ENCODE measurements around the gene CLDND1. TPM values are rescaled to one million over a fixed set of nuclear protein-coding genes. Genes with fewer than 3 reads are reported as not detected.

CLDND1 gene
- total RNA-seq, 4 donors from 2014 or later = 60.2 to 113 (median 96.7) TPM

DNA sequence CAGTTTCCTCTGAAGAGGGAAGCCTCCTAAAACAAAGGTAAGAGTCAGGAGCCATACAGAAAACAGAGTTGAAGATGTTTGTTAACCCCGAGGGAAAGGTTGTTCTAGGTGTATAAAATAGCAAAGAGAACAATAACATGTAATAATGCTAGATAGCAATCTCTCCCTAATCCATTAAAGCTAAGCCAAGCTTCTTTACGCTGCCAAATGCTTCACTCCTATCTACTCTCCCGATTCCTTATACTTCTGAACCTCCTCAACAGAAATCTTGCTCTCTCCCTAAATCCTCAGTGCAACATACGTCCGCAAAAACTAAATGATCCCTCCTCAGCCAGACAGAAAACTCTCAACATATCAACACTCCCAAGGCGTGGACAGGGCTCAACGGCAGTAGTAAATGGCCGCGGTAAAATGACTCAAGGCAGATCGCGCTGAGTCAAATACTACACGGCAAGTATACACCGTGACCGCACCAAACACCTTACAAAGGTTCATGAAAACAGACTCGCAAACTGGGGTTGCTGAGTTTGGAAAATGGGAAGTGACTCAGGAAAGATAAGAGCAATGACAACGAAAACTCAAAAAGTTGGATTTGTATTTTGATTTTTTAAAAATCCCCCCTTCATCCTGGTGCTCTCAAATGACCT, 682 bp downstream of the CLDND1 start:
- DNase-seq = peak in 2 of 3 donors; percentile 52 to 79
- Histone ChIP-seq H3K27me3 (no peaks in the 10 kb centered on the region), H3K36me3 (peaks cover 0 to 34% (median 0%) of the 10 kb centered on the region in 3 donors), H3K4me3 (peak overlapping the region; percentile 73 to 92 (median 79)), H3K9me3 (no peaks in the 10 kb centered on the region), H3K27ac (peak overlapping the region; percentile 93 to 97 (median 96)), H3K4me1 (peaks cover 0 to 12% (median 5%) of the 10 kb centered on the region in 4 donors)
- TF ChIP-seq POLR2A (IDR thresholded peaks at IDR 0.05) = no peak
- TF ChIP-seq, protein P1, sequence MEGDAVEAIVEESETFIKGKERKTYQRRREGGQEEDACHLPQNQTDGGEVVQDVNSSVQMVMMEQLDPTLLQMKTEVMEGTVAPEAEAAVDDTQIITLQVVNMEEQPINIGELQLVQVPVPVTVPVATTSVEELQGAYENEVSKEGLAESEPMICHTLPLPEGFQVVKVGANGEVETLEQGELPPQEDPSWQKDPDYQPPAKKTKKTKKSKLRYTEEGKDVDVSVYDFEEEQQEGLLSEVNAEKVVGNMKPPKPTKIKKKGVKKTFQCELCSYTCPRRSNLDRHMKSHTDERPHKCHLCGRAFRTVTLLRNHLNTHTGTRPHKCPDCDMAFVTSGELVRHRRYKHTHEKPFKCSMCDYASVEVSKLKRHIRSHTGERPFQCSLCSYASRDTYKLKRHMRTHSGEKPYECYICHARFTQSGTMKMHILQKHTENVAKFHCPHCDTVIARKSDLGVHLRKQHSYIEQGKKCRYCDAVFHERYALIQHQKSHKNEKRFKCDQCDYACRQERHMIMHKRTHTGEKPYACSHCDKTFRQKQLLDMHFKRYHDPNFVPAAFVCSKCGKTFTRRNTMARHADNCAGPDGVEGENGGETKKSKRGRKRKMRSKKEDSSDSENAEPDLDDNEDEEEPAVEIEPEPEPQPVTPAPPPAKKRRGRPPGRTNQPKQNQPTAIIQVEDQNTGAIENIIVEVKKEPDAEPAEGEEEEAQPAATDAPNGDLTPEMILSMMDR (IDR thresholded peaks at IDR 0.05) = no peak

DNA sequence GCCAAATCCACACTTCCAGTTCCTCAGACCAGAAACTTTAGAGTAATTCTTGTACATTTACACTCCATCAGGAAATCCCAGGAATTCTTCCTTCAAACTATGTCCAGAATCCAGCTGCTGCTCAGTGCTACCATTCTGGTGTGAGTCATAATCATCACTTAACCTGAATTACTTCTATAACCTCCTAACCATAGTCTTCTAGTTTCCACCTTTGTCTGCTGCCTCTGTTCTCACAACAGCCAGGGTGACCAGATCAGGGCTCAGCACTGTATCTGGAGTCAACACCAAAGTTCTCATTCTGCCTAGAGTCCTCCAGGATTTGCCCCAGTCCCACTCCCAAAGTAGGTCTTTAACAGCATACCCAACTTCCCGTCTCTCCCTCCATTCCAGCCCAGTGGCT, 3.4 kb downstream of the CLDND1 start:
- H3K4me1 ChIP-seq = peaks cover 0 to 12% (median 5%) of the 10 kb centered on the region in 4 donors
- H3K36me3 ChIP-seq = peaks cover 0 to 60% (median 0%) of the 10 kb centered on the region in 3 donors
- H3K9me3 ChIP-seq = no peaks in the 10 kb centered on the region
- TF ChIP-seq POLR2A (IDR thresholded peaks at IDR 0.05) = no peak
- TF ChIP-seq, protein P1 (IDR thresholded peaks at IDR 0.05) = no peak
- H3K27me3 ChIP-seq = no peaks in the 10 kb centered on the region
- no peak overlapping the region for H3K4me3 ChIP-seq
- H3K27ac ChIP-seq = no peak overlapping the region
- no peak for DNase-seq

DNA sequence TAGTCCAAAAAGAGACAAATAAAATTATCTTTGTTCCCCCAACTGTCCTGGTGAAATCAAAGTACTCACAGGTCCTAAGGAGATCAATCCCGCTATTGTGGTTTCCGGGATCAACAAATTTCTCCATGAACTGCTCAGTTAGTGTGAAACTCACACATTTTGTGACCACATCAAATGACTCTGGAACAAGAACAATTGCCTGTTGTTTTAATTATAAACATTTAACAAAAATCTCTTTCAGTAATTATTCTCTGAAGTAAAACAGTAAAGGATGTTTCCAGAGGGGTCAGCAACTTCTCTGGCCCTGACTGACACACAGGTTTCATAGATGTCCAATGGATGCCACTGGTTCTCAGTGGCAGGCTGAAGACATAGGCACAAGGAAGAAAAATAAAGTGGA, 3.9 kb downstream of the CLDND1 start:
- Histone ChIP-seq H3K4me1 (peaks cover 0 to 12% (median 5%) of the 10 kb centered on the region in 4 donors), H3K36me3 (peaks cover 0 to 62% (median 0%) of the 10 kb centered on the region in 3 donors), H3K27me3 (no peaks in the 10 kb centered on the region), H3K4me3 (no peak overlapping the region), H3K9me3 (no peaks in the 10 kb centered on the region), H3K27ac (no peak overlapping the region)
- TF ChIP-seq POLR2A (IDR thresholded peaks at IDR 0.05) = no peak
- TF ChIP-seq, protein P1 (IDR thresholded peaks at IDR 0.05) = no peak
- DNase-seq = no peak

DNA sequence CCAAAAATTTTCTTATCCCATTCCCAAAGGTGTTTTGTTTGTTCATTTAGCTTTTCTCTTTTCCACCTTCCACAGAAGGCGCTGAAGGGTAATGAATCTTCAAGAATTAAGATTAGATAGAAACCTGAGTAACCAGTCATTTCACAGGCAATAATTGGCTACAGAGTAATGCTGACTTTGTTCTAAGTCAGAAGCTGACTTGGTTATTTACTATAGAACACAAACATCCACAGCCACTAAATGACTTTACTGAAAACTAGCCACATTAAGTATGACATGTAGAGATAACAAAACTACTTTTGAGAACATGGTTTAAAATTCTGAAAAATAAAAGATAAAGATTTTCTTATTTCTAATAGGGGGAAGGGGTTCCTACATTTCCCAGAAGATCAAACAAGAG, 7.8 kb downstream of the CLDND1 start:
- Histone ChIP-seq H3K9me3 (no peaks in the 10 kb centered on the region), H3K4me3 (no peak overlapping the region), H3K27me3 (no peaks in the 10 kb centered on the region), H3K36me3 (peaks cover 0 to 54% (median 0%) of the 10 kb centered on the region in 3 donors), H3K27ac (no peak overlapping the region), H3K4me1 (no peaks in the 10 kb centered on the region)
- no peak for DNase-seq
- no peak for TF ChIP-seq POLR2A (IDR thresholded peaks at IDR 0.05)
- TF ChIP-seq, protein P1 (IDR thresholded peaks at IDR 0.05) = no peak

DNA sequence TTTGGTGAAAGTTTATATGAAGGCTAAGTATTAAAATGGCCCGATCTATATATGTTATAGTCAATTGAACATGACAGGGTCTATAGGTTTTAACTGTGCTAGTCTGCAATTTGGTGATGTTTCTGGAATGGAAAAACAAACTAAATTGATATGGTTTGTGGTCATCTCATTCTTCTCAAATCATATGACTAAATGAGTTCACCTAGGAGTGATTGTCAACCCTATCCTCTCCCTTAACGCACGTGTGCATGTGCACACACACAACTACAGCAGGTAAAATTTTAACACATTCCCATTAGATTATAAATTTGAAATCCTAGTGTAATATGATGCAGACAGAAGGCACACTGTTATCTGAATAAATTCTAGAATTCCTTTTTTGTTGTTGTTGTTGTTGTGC, 9.0 kb downstream of the CLDND1 start:
- H3K27ac ChIP-seq = no peak overlapping the region
- H3K9me3 ChIP-seq = no peaks in the 10 kb centered on the region
- TF ChIP-seq POLR2A (IDR thresholded peaks at IDR 0.05) = no peak
- TF ChIP-seq, protein P1 (IDR thresholded peaks at IDR 0.05) = no peak
- peaks cover 0 to 42% (median 0%) of the 10 kb centered on the region in 3 donors for H3K36me3 ChIP-seq
- no peaks in the 10 kb centered on the region for H3K4me1 ChIP-seq
- no peak overlapping the region for H3K4me3 ChIP-seq
- no peak for DNase-seq
- H3K27me3 ChIP-seq = no peaks in the 10 kb centered on the region
